ENCODE data around the gene SDCBP2. TPM values are rescaled to one million over a fixed set of nuclear protein-coding genes. Genes with fewer than 3 reads are reported as not detected.

The SDCBP2 gene
- total and polyA plus RNA-seq, 4 donors: 1.9 to 6.1 (median 4.7) TPM

DNA sequence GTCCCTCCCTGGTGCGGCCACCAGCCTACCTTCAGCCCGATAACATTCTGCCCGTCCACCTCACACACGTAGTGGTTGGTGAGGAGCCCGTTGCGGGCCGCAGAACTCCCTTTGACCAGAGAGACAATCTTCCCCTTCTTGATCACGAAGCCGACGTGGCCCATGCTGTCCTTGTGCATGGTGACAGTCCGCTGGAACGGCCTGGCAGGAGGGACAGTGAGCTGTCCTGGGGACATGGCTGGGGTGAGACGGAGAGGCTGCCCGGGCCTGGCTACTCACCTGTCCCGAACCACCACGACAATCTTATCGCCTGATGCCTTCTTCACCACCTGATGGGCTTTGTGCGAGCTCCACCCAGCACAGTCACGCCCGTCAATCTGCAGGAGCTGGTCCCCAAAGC lies 16.6 kb downstream of the SDCBP2 start:
- DNase-seq (ENCODE audit: low spot score): no peak
- Histone ChIP-seq H3K4me1 (ENCODE audit: control insufficient read depth in 4 of 4, insufficient read depth in 4 of 4, low read length in 3 of 4) (peaks cover 0 to 6% (median 2%) of the 10 kb centered on the region in 4 donors), H3K36me3 (ENCODE audit: control insufficient read depth in 4 of 4, insufficient read depth in 3 of 4, low read depth in 1 of 4, low read length in 3 of 4) (peaks cover 0 to 3% (median 0%) of the 10 kb centered on the region in 4 donors), H3K27me3 (ENCODE audit: control insufficient read depth in 4 of 4, insufficient read depth in 4 of 4, low read length in 3 of 4) (no peaks in the 10 kb centered on the region), H3K27ac (ENCODE audit: low read depth in 1 of 2, low read length in 2 of 2) (no peak overlapping the region), H3K4me3 (ENCODE audit: low read depth in 1 of 3, low read length in 3 of 3) (no peak overlapping the region), H3K9me3 (ENCODE audit: control insufficient read depth in 4 of 4, low read length in 3 of 4) (no peaks in the 10 kb centered on the region), H3K9ac (ENCODE audit: low read depth in 1 of 2, low read length in 2 of 2) (no peak overlapping the region)
- 93% methylated on average over 20 of the region's 20 CpGs for WGBS
- TF ChIP-seq FOXA1 (IDR thresholded peaks at IDR 0.05) (no peak), SP1 (IDR thresholded peaks at IDR 0.05) (no peak), EGR1 (IDR thresholded peaks at IDR 0.05; ENCODE audit: low read depth in 2 of 2) (no peak), JUND (IDR thresholded peaks at IDR 0.05) (no peak), HNF4G (IDR thresholded peaks at IDR 0.05) (no peak), HNF4A (conservative IDR thresholded peaks at IDR 0.05) (no peak), NR2F2 (IDR thresholded peaks at IDR 0.05) (no peak)
- TF ChIP-seq, protein P1, sequence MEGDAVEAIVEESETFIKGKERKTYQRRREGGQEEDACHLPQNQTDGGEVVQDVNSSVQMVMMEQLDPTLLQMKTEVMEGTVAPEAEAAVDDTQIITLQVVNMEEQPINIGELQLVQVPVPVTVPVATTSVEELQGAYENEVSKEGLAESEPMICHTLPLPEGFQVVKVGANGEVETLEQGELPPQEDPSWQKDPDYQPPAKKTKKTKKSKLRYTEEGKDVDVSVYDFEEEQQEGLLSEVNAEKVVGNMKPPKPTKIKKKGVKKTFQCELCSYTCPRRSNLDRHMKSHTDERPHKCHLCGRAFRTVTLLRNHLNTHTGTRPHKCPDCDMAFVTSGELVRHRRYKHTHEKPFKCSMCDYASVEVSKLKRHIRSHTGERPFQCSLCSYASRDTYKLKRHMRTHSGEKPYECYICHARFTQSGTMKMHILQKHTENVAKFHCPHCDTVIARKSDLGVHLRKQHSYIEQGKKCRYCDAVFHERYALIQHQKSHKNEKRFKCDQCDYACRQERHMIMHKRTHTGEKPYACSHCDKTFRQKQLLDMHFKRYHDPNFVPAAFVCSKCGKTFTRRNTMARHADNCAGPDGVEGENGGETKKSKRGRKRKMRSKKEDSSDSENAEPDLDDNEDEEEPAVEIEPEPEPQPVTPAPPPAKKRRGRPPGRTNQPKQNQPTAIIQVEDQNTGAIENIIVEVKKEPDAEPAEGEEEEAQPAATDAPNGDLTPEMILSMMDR (IDR thresholded peaks at IDR 0.05; ENCODE audit: low read depth, low read length, missing input control): no peak
- TF ChIP-seq, protein P2, sequence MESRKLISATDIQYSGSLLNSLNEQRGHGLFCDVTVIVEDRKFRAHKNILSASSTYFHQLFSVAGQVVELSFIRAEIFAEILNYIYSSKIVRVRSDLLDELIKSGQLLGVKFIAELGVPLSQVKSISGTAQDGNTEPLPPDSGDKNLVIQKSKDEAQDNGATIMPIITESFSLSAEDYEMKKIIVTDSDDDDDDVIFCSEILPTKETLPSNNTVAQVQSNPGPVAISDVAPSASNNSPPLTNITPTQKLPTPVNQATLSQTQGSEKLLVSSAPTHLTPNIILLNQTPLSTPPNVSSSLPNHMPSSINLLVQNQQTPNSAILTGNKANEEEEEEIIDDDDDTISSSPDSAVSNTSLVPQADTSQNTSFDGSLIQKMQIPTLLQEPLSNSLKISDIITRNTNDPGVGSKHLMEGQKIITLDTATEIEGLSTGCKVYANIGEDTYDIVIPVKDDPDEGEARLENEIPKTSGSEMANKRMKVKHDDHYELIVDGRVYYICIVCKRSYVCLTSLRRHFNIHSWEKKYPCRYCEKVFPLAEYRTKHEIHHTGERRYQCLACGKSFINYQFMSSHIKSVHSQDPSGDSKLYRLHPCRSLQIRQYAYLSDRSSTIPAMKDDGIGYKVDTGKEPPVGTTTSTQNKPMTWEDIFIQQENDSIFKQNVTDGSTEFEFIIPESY (IDR thresholded peaks at IDR 0.05): no peak
- TF ChIP-seq, protein P3, sequence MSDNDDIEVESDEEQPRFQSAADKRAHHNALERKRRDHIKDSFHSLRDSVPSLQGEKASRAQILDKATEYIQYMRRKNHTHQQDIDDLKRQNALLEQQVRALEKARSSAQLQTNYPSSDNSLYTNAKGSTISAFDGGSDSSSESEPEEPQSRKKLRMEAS (IDR thresholded peaks at IDR 0.05): no peak
- TF ChIP-seq, protein P4, sequence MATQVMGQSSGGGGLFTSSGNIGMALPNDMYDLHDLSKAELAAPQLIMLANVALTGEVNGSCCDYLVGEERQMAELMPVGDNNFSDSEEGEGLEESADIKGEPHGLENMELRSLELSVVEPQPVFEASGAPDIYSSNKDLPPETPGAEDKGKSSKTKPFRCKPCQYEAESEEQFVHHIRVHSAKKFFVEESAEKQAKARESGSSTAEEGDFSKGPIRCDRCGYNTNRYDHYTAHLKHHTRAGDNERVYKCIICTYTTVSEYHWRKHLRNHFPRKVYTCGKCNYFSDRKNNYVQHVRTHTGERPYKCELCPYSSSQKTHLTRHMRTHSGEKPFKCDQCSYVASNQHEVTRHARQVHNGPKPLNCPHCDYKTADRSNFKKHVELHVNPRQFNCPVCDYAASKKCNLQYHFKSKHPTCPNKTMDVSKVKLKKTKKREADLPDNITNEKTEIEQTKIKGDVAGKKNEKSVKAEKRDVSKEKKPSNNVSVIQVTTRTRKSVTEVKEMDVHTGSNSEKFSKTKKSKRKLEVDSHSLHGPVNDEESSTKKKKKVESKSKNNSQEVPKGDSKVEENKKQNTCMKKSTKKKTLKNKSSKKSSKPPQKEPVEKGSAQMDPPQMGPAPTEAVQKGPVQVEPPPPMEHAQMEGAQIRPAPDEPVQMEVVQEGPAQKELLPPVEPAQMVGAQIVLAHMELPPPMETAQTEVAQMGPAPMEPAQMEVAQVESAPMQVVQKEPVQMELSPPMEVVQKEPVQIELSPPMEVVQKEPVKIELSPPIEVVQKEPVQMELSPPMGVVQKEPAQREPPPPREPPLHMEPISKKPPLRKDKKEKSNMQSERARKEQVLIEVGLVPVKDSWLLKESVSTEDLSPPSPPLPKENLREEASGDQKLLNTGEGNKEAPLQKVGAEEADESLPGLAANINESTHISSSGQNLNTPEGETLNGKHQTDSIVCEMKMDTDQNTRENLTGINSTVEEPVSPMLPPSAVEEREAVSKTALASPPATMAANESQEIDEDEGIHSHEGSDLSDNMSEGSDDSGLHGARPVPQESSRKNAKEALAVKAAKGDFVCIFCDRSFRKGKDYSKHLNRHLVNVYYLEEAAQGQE (IDR thresholded peaks at IDR 0.05): no peak
- TF ChIP-seq, protein P5, sequence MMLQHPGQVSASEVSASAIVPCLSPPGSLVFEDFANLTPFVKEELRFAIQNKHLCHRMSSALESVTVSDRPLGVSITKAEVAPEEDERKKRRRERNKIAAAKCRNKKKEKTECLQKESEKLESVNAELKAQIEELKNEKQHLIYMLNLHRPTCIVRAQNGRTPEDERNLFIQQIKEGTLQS (IDR thresholded peaks at IDR 0.05): no peak

DNA sequence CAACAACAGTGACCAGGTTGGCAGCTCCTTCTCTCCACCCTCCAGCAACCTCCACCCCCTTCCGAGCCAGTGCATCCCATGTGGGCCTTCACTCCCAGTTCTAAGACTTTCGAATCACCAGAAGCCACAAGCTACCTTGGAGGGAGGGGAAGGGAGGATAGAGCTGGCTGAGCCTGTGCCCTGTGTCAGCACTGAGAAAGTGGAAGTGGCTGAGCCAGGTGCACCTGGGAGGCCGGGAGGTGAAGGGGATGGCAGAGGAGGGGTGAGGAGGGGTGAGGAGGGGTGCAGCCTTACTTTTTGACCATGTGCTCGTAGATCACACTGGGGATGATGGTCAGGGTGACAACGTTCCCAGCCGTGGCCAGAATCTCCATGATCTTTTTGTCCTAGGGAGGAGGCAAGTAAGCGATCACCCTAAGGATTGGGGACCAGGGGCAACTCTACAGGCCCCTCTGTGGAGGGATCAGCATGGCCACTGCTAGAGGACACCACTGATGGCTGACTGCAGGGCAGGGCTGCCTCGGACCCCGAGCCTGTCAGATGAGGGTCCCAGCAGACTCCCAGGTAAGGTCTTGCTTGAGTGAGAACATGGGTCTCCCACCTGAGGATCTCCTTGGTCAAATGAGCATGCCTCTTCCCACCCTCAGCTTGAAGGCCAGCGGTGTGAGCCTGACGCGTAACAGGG lies 18.3 kb downstream of the SDCBP2 start:
- no peak overlapping the region for H3K9ac ChIP-seq (ENCODE audit: low read depth in 1 of 2, low read length in 2 of 2)
- H3K27me3 ChIP-seq (ENCODE audit: control insufficient read depth in 4 of 4, insufficient read depth in 4 of 4, low read length in 3 of 4): no peaks in the 10 kb centered on the region
- H3K27ac ChIP-seq (ENCODE audit: low read depth in 1 of 2, low read length in 2 of 2): no peak overlapping the region
- H3K36me3 ChIP-seq (ENCODE audit: control insufficient read depth in 4 of 4, insufficient read depth in 3 of 4, low read depth in 1 of 4, low read length in 3 of 4): peaks cover 0 to 3% (median 0%) of the 10 kb centered on the region in 4 donors
- no peak for DNase-seq (ENCODE audit: low spot score)
- H3K9me3 ChIP-seq (ENCODE audit: control insufficient read depth in 4 of 4, low read length in 3 of 4): no peaks in the 10 kb centered on the region
- no peak overlapping the region for H3K4me3 ChIP-seq (ENCODE audit: low read depth in 1 of 3, low read length in 3 of 3)
- peaks cover 0 to 5% (median 2%) of the 10 kb centered on the region in 4 donors for H3K4me1 ChIP-seq (ENCODE audit: control insufficient read depth in 4 of 4, insufficient read depth in 4 of 4, low read length in 3 of 4)
- 91% methylated on average over 12 of the region's 12 CpGs for whole genome bisulfite sequencing
- TF ChIP-seq, protein P5 (IDR thresholded peaks at IDR 0.05): no peak
- TF ChIP-seq EGR1 (IDR thresholded peaks at IDR 0.05; ENCODE audit: low read depth in 2 of 2): no peak
- TF ChIP-seq, protein P3 (IDR thresholded peaks at IDR 0.05): no peak
- TF ChIP-seq JUND (IDR thresholded peaks at IDR 0.05): no peak
- TF ChIP-seq HNF4G (IDR thresholded peaks at IDR 0.05): no peak
- no peak for TF ChIP-seq TAF1 (conservative IDR thresholded peaks at IDR 0.05)
- TF ChIP-seq, protein P4 (IDR thresholded peaks at IDR 0.05): no peak
- no peak for TF ChIP-seq FOXA2 (IDR thresholded peaks at IDR 0.05)
- no peak for TF ChIP-seq HNF4A (conservative IDR thresholded peaks at IDR 0.05)
- no peak for TF ChIP-seq NR2F2 (IDR thresholded peaks at IDR 0.05)
- TF ChIP-seq, protein P2 (IDR thresholded peaks at IDR 0.05): no peak
- no peak for TF ChIP-seq RXRA (IDR thresholded peaks at IDR 0.05)
